ENCODE measurements around the gene HEXD. TPM values are rescaled to one million over a fixed set of nuclear protein-coding genes. Genes with fewer than 3 reads are reported as not detected.

Gene HEXD
- total RNA-seq, 4 donors from 2014 or later = 15.9 to 53.7 (median 39.8) TPM

GRCh38 chr17:82445542-82445941, 27.4 kb downstream of the HEXD start:
- no peaks in the 10 kb centered on the region for H3K27me3 ChIP-seq
- intact Hi-C loops (cut with DNase I; ENCODE audit: low total_unique reads) = no loop called here
- peaks cover 0 to 4% of the 10 kb centered on the region in 2 donors for H3K4me1 ChIP-seq
- TF ChIP-seq, protein P1, sequence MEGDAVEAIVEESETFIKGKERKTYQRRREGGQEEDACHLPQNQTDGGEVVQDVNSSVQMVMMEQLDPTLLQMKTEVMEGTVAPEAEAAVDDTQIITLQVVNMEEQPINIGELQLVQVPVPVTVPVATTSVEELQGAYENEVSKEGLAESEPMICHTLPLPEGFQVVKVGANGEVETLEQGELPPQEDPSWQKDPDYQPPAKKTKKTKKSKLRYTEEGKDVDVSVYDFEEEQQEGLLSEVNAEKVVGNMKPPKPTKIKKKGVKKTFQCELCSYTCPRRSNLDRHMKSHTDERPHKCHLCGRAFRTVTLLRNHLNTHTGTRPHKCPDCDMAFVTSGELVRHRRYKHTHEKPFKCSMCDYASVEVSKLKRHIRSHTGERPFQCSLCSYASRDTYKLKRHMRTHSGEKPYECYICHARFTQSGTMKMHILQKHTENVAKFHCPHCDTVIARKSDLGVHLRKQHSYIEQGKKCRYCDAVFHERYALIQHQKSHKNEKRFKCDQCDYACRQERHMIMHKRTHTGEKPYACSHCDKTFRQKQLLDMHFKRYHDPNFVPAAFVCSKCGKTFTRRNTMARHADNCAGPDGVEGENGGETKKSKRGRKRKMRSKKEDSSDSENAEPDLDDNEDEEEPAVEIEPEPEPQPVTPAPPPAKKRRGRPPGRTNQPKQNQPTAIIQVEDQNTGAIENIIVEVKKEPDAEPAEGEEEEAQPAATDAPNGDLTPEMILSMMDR (IDR thresholded peaks at IDR 0.05) = no peak
- TF ChIP-seq POLR2A (IDR thresholded peaks at IDR 0.05) = no peak
- no peaks in the 10 kb centered on the region for H3K36me3 ChIP-seq
- no peak overlapping the region for H3K4me3 ChIP-seq
- H3K9me3 ChIP-seq = no peaks in the 10 kb centered on the region
- no peak for DNase-seq
- H3K27ac ChIP-seq = peak overlapping the region in 1 of 2 donors; percentile 41

DNA sequence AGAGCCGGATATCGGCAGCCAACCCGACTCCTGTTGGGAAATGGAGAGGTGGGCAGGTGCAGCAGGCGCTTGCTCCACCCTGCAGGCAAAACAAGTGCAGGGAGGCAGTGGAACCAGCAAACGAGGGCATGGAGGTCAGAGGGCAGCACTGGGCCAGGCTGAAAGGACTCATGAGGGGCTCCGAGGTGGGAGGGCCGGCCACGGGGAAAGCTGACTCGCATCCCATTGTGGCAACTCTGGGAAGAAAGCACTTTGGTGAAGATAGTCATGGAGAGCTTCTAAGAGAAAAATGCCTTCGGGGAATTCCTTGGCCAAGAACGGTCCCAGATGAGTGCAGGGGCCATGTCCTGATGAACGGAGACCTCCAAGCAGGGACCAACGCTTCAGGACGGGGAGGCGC, 28.0 kb downstream of the HEXD start:
- Histone ChIP-seq H3K27me3 (no peaks in the 10 kb centered on the region), H3K4me3 (no peak overlapping the region), H3K27ac (no peak overlapping the region), H3K36me3 (no peaks in the 10 kb centered on the region), H3K4me1 (peaks cover 0 to 4% of the 10 kb centered on the region in 2 donors), H3K9me3 (no peaks in the 10 kb centered on the region)
- TF ChIP-seq POLR2A (IDR thresholded peaks at IDR 0.05) = no peak
- TF ChIP-seq, protein P1 (IDR thresholded peaks at IDR 0.05) = no peak
- intact Hi-C loops (cut with DNase I; ENCODE audit: low total_unique reads) = no loop called here
- no peak for DNase-seq

- H3K4me1 ChIP-seq = peaks cover 0 to 4% of the 10 kb centered on the region in 2 donors
- TF ChIP-seq POLR2A (IDR thresholded peaks at IDR 0.05) = no peak
- TF ChIP-seq, protein P1 (IDR thresholded peaks at IDR 0.05) = no peak
- no peaks in the 10 kb centered on the region for H3K27me3 ChIP-seq
- no peaks in the 10 kb centered on the region for H3K9me3 ChIP-seq
- no peaks in the 10 kb centered on the region for H3K36me3 ChIP-seq
- no peak overlapping the region for H3K4me3 ChIP-seq
- H3K27ac ChIP-seq = no peak overlapping the region
- intact Hi-C loops (cut with DNase I; ENCODE audit: low total_unique reads) = no loop called here
- no peak for DNase-seq
Measured at GRCh38 chr17:82446649-82447048, 28.5 kb downstream of the HEXD start.

GRCh38 chr17:82447876-82448275, 29.7 kb downstream of the HEXD start:
- H3K27ac ChIP-seq = no peak overlapping the region

GRCh38 chr17:82449131-82449882, 31.2 kb downstream of the HEXD start:
- DNase-seq = no peak
- Histone ChIP-seq H3K9me3 (no peaks in the 10 kb centered on the region), H3K4me1 (peaks cover 0 to 4% of the 10 kb centered on the region in 2 donors), H3K4me3 (peak overlapping the region; percentile 38 to 82), H3K36me3 (no peaks in the 10 kb centered on the region), H3K27me3 (no peaks in the 10 kb centered on the region), H3K27ac (peak overlapping the region; percentile 63 to 84)
- TF ChIP-seq, protein P1 (IDR thresholded peaks at IDR 0.05) = no peak
- TF ChIP-seq POLR2A (IDR thresholded peaks at IDR 0.05) = no peak
- intact Hi-C loops (cut with DNase I; ENCODE audit: low total_unique reads) = no loop called here

More at GRCh38 chr17:82447876-82448275, 29.7 kb downstream of the HEXD start:
- no peak for DNase-seq
- Histone ChIP-seq H3K27me3 (no peaks in the 10 kb centered on the region), H3K4me1 (peaks cover 0 to 4% of the 10 kb centered on the region in 2 donors), H3K4me3 (no peak overlapping the region), H3K36me3 (no peaks in the 10 kb centered on the region), H3K9me3 (no peaks in the 10 kb centered on the region)
- intact Hi-C loops (cut with DNase I; ENCODE audit: low total_unique reads) = no loop called here
- TF ChIP-seq POLR2A (IDR thresholded peaks at IDR 0.05) = no peak
- TF ChIP-seq, protein P1 (IDR thresholded peaks at IDR 0.05) = no peak

All from uterus (tissue), 4 donors.